ENCODE data around the gene ZNF419.

DNA sequence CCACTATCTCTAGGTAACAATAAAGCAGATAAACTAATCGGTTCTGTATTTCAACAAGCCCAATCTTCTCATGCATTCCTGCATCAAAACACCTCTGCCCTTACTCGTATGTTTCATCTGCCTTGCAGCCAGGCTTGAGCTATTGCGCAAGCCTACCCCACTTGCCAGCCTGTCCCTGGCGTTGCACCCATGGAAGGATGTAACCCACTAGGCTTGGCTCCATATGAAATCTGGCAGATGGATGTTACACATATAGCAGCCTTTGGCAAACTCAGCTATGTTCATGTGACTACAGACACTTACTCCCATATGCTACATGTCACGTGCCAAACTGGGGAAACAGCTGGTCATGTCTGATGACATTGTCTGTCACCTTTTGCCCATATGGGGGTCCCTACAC is 27.7 kb downstream of the ZNF419 start:
- TF ChIP-seq, protein P1, sequence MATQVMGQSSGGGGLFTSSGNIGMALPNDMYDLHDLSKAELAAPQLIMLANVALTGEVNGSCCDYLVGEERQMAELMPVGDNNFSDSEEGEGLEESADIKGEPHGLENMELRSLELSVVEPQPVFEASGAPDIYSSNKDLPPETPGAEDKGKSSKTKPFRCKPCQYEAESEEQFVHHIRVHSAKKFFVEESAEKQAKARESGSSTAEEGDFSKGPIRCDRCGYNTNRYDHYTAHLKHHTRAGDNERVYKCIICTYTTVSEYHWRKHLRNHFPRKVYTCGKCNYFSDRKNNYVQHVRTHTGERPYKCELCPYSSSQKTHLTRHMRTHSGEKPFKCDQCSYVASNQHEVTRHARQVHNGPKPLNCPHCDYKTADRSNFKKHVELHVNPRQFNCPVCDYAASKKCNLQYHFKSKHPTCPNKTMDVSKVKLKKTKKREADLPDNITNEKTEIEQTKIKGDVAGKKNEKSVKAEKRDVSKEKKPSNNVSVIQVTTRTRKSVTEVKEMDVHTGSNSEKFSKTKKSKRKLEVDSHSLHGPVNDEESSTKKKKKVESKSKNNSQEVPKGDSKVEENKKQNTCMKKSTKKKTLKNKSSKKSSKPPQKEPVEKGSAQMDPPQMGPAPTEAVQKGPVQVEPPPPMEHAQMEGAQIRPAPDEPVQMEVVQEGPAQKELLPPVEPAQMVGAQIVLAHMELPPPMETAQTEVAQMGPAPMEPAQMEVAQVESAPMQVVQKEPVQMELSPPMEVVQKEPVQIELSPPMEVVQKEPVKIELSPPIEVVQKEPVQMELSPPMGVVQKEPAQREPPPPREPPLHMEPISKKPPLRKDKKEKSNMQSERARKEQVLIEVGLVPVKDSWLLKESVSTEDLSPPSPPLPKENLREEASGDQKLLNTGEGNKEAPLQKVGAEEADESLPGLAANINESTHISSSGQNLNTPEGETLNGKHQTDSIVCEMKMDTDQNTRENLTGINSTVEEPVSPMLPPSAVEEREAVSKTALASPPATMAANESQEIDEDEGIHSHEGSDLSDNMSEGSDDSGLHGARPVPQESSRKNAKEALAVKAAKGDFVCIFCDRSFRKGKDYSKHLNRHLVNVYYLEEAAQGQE (IDR thresholded peaks at IDR 0.05; ENCODE audit: low read depth, low read length), result no peak
- TF ChIP-seq FOXJ3 (CRISPR knock-in tag; IDR thresholded peaks at IDR 0.05) (no peak), TAF1 (IDR thresholded peaks at IDR 0.05; ENCODE audit: borderline replicate concordance, low read depth, low read length) (no peak), CHD2 (IDR thresholded peaks at IDR 0.05; ENCODE audit: low read length, partially characterized antibody) (no peak), POLR2AphosphoS5 (IDR thresholded peaks at IDR 0.05; ENCODE audit: low read depth, low read length) (no peak), EZH2phosphoT487 (IDR thresholded peaks at IDR 0.05; ENCODE audit: borderline replicate concordance, low read depth) (no peak)
- TF ChIP-seq, protein P2, sequence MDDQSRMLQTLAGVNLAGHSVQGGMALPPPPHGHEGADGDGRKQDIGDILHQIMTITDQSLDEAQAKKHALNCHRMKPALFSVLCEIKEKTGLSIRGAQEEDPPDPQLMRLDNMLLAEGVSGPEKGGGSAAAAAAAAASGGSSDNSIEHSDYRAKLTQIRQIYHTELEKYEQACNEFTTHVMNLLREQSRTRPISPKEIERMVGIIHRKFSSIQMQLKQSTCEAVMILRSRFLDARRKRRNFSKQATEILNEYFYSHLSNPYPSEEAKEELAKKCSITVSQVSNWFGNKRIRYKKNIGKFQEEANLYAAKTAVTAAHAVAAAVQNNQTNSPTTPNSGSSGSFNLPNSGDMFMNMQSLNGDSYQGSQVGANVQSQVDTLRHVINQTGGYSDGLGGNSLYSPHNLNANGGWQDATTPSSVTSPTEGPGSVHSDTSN (IDR thresholded peaks at IDR 0.05), result no peak
- TF ChIP-seq, protein P3, sequence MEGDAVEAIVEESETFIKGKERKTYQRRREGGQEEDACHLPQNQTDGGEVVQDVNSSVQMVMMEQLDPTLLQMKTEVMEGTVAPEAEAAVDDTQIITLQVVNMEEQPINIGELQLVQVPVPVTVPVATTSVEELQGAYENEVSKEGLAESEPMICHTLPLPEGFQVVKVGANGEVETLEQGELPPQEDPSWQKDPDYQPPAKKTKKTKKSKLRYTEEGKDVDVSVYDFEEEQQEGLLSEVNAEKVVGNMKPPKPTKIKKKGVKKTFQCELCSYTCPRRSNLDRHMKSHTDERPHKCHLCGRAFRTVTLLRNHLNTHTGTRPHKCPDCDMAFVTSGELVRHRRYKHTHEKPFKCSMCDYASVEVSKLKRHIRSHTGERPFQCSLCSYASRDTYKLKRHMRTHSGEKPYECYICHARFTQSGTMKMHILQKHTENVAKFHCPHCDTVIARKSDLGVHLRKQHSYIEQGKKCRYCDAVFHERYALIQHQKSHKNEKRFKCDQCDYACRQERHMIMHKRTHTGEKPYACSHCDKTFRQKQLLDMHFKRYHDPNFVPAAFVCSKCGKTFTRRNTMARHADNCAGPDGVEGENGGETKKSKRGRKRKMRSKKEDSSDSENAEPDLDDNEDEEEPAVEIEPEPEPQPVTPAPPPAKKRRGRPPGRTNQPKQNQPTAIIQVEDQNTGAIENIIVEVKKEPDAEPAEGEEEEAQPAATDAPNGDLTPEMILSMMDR (IDR thresholded peaks at IDR 0.05), result no peak
- TF ChIP-seq, protein P4, sequence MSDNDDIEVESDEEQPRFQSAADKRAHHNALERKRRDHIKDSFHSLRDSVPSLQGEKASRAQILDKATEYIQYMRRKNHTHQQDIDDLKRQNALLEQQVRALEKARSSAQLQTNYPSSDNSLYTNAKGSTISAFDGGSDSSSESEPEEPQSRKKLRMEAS (IDR thresholded peaks at IDR 0.05; ENCODE audit: low read depth), result no peak

Measured in SK-N-SH (cell line).